GOT3 (cell line): Measurements from ENCODE around the gene RERE.

Source experiments
- DNase-seq: peaks from one replicate; lab custom pipeline; 2025; ENCODE audit warnings: mixed read lengths; lab: John Stamatoyannopoulos, UW

The RERE gene

GRCh38 chr1:8687039-8687438 is 130.4 kb downstream of the RERE start:
- DNase-seq = no peak

- DNase-seq = no peak
These were observed 132.0 kb downstream of the RERE start for GRCh38 chr1:8685463-8685862.

GRCh38 chr1:8684590-8684989 is 132.8 kb downstream of the RERE start:
- no peak for DNase-seq

- no peak for DNase-seq
These were observed 134.9 kb downstream of the RERE start for GRCh38 chr1:8682573-8682972.

- no peak for DNase-seq
These were observed 135.5 kb downstream of the RERE start for GRCh38 chr1:8681911-8682310.

GRCh38 chr1:8680664-8681650 is 136.5 kb downstream of the RERE start:
- no peak for DNase-seq

- no peak for DNase-seq
These were observed 137.3 kb downstream of the RERE start for GRCh38 chr1:8679929-8680663.

GRCh38 chr1:8679395-8679800 is 138.0 kb downstream of the RERE start:
- DNase-seq = no peak

GRCh38 chr1:8678673-8679394 is 138.6 kb downstream of the RERE start:
- no peak for DNase-seq

- no peak for DNase-seq
These were observed 139.7 kb downstream of the RERE start for GRCh38 chr1:8677782-8678181.

- DNase-seq = no peak
These were observed 140.6 kb downstream of the RERE start for GRCh38 chr1:8676813-8677212.

- DNase-seq = no peak
These were observed 141.4 kb downstream of the RERE start for GRCh38 chr1:8676072-8676471.

GRCh38 chr1:8674912-8675311 is 142.5 kb downstream of the RERE start:
- no peak for DNase-seq

GRCh38 chr1:8674481-8674880 is 143.0 kb downstream of the RERE start:
- DNase-seq = no peak

- DNase-seq = no peak
These were observed 146.0 kb downstream of the RERE start for GRCh38 chr1:8671306-8671917.

- DNase-seq = no peak
These were observed 147.0 kb downstream of the RERE start for GRCh38 chr1:8670371-8670818.

GRCh38 chr1:8669606-8670335 is 147.7 kb downstream of the RERE start:
- no peak for DNase-seq

- no peak for DNase-seq
These were observed 149.4 kb downstream of the RERE start for GRCh38 chr1:8667869-8668594.

GRCh38 chr1:8666389-8667167 is 150.9 kb downstream of the RERE start:
- no peak for DNase-seq

- no peak for DNase-seq
These were observed 151.6 kb downstream of the RERE start for GRCh38 chr1:8665833-8666232.
